Cardiac fibroblast (primary cell): ENCODE data around the gene TAS2R38.
A peak's percentile ranks its signal among the peaks of the same experiment; 100 is the strongest.

Source experiments
- DNase-seq, 2 donors: peaks; one replicate each; pipeline versions ENCODE4 v3.0.0 to v3.0.0-alpha.2; 2010; ENCODE audit warnings: low read depth in 2 of 2
- H3K4me3 ChIP-seq, 2 donors: replicated peaks in 1 of 2; 1 replicate in 1 of 2; 2 replicates in 1 of 2; pipeline ENCODE4 v1.5.1; 2011; ENCODE audit warnings: low read depth in 2 of 2, low read length in 2 of 2, mild to moderate bottlenecking in 2 of 2, moderate library complexity in 1 of 2
- CTCF ChIP-seq: IDR thresholded peaks from one replicate; pipeline ENCODE4 v1.5.1; 2011; ENCODE audit warnings: low read depth, mild to moderate bottlenecking, low read length, inconsistent platforms

The TAS2R38 gene

GRCh38 chr7:142006577-142006976 lies 33.0 kb upstream of the TAS2R38 start:
- TF ChIP-seq CTCF, result no peak
- DNase-seq, result no peak
- no peak overlapping the region for H3K4me3 ChIP-seq

GRCh38 chr7:142002179-142002578 lies 28.6 kb upstream of the TAS2R38 start:
- TF ChIP-seq CTCF, result no peak
- H3K4me3 ChIP-seq, result no peak overlapping the region
- DNase-seq, result peak in 1 of 2 donors; percentile 43

- TF ChIP-seq CTCF, result no peak
- H3K4me3 ChIP-seq, result no peak overlapping the region
- DNase-seq, result peak in 1 of 2 donors; percentile 62
Observed at GRCh38 chr7:142001163-142001874, 27.7 kb upstream of the TAS2R38 start.

- TF ChIP-seq CTCF, result no peak
- no peak overlapping the region for H3K4me3 ChIP-seq
- DNase-seq, result no peak
Observed at GRCh38 chr7:142000244-142000643, 26.7 kb upstream of the TAS2R38 start.

GRCh38 chr7:141999058-141999623 lies 25.6 kb upstream of the TAS2R38 start:
- no peak overlapping the region for H3K4me3 ChIP-seq
- no peak for DNase-seq
- TF ChIP-seq CTCF, result no peak

GRCh38 chr7:141993354-141993753 lies 19.8 kb upstream of the TAS2R38 start:
- no peak for TF ChIP-seq CTCF
- no peak overlapping the region for H3K4me3 ChIP-seq
- DNase-seq, result no peak
